Body of pancreas (tissue), 4 donors: Measurements from ENCODE around the gene ADAMTS3. TPM values are rescaled to one million over a fixed set of nuclear protein-coding genes. Genes with fewer than 3 reads are reported as not detected.

ENCODE experiments used
- ATAC-seq: fragments of 150-250 bp; one replicate; pipeline ENCODE4 v1.9.1; 2016
- DNase-seq, 4 donors: peaks; one replicate each; pipeline ENCODE4 v3.0.0-alpha.2; 2019
- H3K27ac ChIP-seq, 4 donors: fragments of 200-600 bp; sonication (generic); 1 replicate in 3 of 4; 2 replicates in 1 of 4; pipeline versions ENCODE4 v1.5.1 to v1.6.1; 2016 to 2019; ENCODE audit warnings: mild to moderate bottlenecking in 1 of 4, mixed read lengths in 1 of 4, moderate library complexity in 1 of 4
- H3K27me3 ChIP-seq, 2 donors: fragments of 200-600 bp; sonication (generic); one replicate each; pipeline ENCODE4 v1.6.0; 2016; ENCODE audit warnings: mild to moderate bottlenecking in 1 of 2
- H3K36me3 ChIP-seq, 2 donors: fragments of 200-600 bp; sonication (generic); replicated peaks in 1 of 2; 2 replicates each; pipeline ENCODE4 v1.5.1; 2016; ENCODE audit warnings: low read depth in 2 of 2; ENCODE audit not compliant: insufficient read depth in 1 of 2
- H3K4me1 ChIP-seq: fragments of 200-600 bp; sonication (generic); one replicate; pipeline ENCODE4 v1.6.0; 2016
- H3K4me3 ChIP-seq, 2 donors: fragments of 200-600 bp; sonication (generic); 1 replicate in 1 of 2; 2 replicates in 1 of 2; pipeline ENCODE4 v1.5.1; 2016 to 2019
- H3K9me3 ChIP-seq, 3 donors: fragments of 200-600 bp; sonication (generic); 1 replicate in 2 of 3; 2 replicates in 1 of 3; pipeline ENCODE4 v1.5.1; 2016
- POLR2A ChIP-seq, 3 donors: fragments of 450-650 bp; IDR thresholded peaks; one replicate each; pipeline ENCODE4 v1.6.1; 2016; ENCODE audit warnings: antibody characterized with exemption in 3 of 3, mild to moderate bottlenecking in 2 of 3
- WGBS, 2 donors: methylation state at CpG; one replicate each; pipeline ENCODE4 v1.1.5; 2017; 5-methylcytosine and 5-hydroxymethylcytosine counted together
- intact Hi-C: fragments of 100-400 bp; cut with DNase I; formaldehyde crosslinking; loops from one replicate; pipeline ENCODE4 v1.15.1; 2023
- total RNA-seq, 2 donors: library from RNA; depleted of rRNA; stranded (reverse); fragments of >200 nt; gene quantifications; one replicate each; pipeline ENCODE4 v1.1.0, GENCODE V29; 2016
- TF ChIP-seq, protein P1 (sequence below), 7 experiments: fragments of 450-650 bp in 4 of 7; fragments of 200-600 bp in 3 of 7; sonication (generic) in 3 of 7; IDR thresholded peaks; one replicate each; pipeline ENCODE4 v1.5.1; 2016 to 2019; ENCODE audit warnings: antibody characterized with exemption in 7 of 7

ADAMTS3 gene
- total RNA-seq, 2 donors from 2014 or later = 0.26 to 0.33 TPM

DNA sequence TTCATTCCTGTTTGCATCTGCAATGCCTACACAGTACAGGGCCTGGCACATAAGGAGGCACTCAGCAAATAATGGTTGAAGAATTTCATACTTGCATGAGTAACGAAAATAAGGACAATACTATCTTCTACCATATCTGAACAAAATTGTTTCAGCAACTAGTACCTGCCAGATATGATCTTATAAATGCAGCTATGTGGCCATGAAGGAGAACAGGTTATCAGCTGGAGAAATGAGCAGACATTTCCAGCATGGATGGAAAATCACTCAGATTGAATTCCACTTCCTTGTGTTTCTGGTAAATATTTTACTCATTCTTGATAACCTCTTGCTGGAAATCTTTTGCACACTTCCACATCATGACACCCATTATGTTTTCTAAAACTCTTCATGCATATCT is 204.0 kb downstream of the ADAMTS3 start:
- Histone ChIP-seq H3K4me3 (no peak overlapping the region), H3K27ac (peak overlapping the region in 1 of 4 donors; percentile 11), H3K36me3 (no peaks in the 10 kb centered on the region), H3K27me3 (no peaks in the 10 kb centered on the region), H3K9me3 (no peaks in the 10 kb centered on the region), H3K4me1 (no peaks in the 10 kb centered on the region)
- whole genome bisulfite sequencing, 2 donors = 10 to 20% methylated on average over 1 of the region's 1 CpG
- ATAC-seq = peak; percentile 33
- TF ChIP-seq, protein P1, sequence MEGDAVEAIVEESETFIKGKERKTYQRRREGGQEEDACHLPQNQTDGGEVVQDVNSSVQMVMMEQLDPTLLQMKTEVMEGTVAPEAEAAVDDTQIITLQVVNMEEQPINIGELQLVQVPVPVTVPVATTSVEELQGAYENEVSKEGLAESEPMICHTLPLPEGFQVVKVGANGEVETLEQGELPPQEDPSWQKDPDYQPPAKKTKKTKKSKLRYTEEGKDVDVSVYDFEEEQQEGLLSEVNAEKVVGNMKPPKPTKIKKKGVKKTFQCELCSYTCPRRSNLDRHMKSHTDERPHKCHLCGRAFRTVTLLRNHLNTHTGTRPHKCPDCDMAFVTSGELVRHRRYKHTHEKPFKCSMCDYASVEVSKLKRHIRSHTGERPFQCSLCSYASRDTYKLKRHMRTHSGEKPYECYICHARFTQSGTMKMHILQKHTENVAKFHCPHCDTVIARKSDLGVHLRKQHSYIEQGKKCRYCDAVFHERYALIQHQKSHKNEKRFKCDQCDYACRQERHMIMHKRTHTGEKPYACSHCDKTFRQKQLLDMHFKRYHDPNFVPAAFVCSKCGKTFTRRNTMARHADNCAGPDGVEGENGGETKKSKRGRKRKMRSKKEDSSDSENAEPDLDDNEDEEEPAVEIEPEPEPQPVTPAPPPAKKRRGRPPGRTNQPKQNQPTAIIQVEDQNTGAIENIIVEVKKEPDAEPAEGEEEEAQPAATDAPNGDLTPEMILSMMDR (IDR thresholded peaks at IDR 0.05) = no peak
- TF ChIP-seq POLR2A (IDR thresholded peaks at IDR 0.05) = no peak
- DNase-seq = no peak
- intact Hi-C loops = no loop called here

DNA sequence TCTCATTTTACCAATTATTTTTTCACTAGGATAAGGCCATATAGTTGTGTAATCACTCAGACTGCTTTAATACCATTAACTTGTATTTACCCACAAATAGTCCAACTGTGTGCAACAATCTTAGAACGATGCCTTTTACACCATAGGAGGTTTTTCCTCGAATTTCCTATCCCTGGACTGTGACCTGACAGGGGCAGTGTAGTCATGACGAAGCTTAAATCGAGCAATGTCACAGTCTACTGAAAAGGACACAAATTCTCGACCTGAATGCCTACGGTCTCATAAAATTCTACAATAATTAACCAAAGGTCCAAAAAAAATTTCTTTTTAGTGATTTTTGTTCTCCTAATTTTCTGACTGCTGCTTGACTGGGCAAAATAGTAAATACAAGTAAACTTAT is 208.9 kb downstream of the ADAMTS3 start:
- no peak for TF ChIP-seq POLR2A (IDR thresholded peaks at IDR 0.05)
- TF ChIP-seq, protein P1 (IDR thresholded peaks at IDR 0.05) = no peak
- ATAC-seq = no peak
- Histone ChIP-seq H3K9me3 (no peaks in the 10 kb centered on the region), H3K4me3 (no peak overlapping the region), H3K27me3 (no peaks in the 10 kb centered on the region), H3K36me3 (no peaks in the 10 kb centered on the region), H3K4me1 (no peaks in the 10 kb centered on the region), H3K27ac (no peak overlapping the region)
- WGBS, 2 donors = 72 to 73% methylated on average over 6 of the region's 6 CpGs
- DNase-seq = no peak
- intact Hi-C loops = no loop called here

DNA sequence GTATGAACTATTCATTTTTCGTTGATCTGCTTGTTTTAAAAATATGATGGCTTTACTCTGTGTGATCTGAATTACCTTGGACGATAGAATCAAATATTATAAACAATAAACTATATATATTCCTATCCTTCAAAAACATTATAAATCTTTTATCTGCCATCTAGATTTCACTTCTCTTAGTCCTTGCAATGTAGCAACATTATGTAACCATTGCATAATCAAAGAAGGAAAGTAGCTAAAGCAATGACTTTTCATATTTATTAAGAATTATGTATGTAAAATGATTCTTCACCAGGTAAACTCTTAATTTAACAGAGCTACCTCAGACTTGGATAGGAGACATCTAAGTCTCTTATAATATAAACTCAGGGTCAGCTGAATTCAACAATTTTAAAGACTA is 210.5 kb downstream of the ADAMTS3 start:
- Histone ChIP-seq H3K27ac (no peak overlapping the region), H3K27me3 (no peaks in the 10 kb centered on the region), H3K9me3 (no peaks in the 10 kb centered on the region), H3K36me3 (no peaks in the 10 kb centered on the region), H3K4me3 (no peak overlapping the region), H3K4me1 (no peaks in the 10 kb centered on the region)
- TF ChIP-seq, protein P1 (IDR thresholded peaks at IDR 0.05) = no peak
- no peak for TF ChIP-seq POLR2A (IDR thresholded peaks at IDR 0.05)
- ATAC-seq (no peak), DNase-seq (no peak)
- intact Hi-C loops = no loop called here
- WGBS, 2 donors = 64 to 80% methylated on average over 2 of the region's 2 CpGs

DNA sequence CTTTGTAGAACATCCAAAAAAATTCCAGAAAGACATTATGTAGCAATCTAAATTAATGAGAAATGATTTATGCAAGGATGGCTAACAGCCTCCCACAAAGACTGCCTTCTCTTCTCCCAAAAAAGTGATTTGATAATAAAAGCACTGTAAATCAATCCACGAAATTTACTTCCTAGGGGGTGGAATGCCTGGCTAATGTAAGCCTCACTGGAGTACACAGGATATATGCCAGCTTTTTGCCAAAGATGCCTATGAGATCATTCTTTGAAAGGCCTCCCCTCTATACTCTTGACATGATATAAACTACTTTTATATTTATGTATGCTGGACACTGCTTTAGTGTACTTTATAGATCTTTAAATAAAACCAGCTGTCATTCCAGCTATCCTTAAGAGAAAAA is 211.1 kb downstream of the ADAMTS3 start:
- Histone ChIP-seq H3K4me3 (no peak overlapping the region), H3K36me3 (no peaks in the 10 kb centered on the region), H3K4me1 (no peaks in the 10 kb centered on the region), H3K27ac (no peak overlapping the region), H3K27me3 (no peaks in the 10 kb centered on the region), H3K9me3 (no peaks in the 10 kb centered on the region)
- no peak for ATAC-seq
- 30 to 38% methylated on average over 1 of the region's 1 CpG for WGBS, 2 donors
- intact Hi-C loops = no loop called here
- DNase-seq = no peak
- TF ChIP-seq POLR2A (IDR thresholded peaks at IDR 0.05) = no peak
- TF ChIP-seq, protein P1 (IDR thresholded peaks at IDR 0.05) = no peak

DNA sequence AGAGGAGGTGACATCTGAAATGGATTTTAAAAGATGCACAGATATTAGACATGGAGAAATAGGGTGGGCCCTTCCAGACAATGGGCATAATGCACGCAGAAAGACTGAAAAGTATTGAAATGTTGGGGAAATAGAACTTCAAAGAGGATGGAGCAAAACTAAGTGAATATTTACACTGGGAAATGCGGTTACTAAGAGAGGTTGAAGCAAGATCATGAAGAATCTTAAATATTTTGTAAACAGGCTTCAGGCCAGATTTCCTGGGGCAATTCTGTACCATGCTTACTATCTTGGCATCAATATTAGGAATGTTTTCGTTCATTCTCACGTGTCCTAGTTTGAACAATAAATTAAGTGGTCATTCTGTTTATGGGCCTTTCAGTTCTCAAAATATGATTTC is 216.3 kb downstream of the ADAMTS3 start:
- WGBS, 2 donors = 72 to 78% methylated on average over 4 of the region's 4 CpGs
- DNase-seq = no peak
- no peaks in the 10 kb centered on the region for H3K4me1 ChIP-seq
- H3K9me3 ChIP-seq = no peaks in the 10 kb centered on the region
- H3K4me3 ChIP-seq = no peak overlapping the region
- H3K36me3 ChIP-seq = no peaks in the 10 kb centered on the region
- TF ChIP-seq, protein P1 (IDR thresholded peaks at IDR 0.05) = no peak
- TF ChIP-seq POLR2A (IDR thresholded peaks at IDR 0.05) = no peak
- no peak for ATAC-seq
- H3K27me3 ChIP-seq = no peaks in the 10 kb centered on the region
- H3K27ac ChIP-seq = no peak overlapping the region
- intact Hi-C loops = no loop called here
